NB4 (cell line): ENCODE data around the gene RAD23B.
A peak's percentile ranks its signal among the peaks of the same experiment; 100 is the strongest.

Source experiments
- DNase-seq: peaks from one replicate; pipeline ENCODE4 v3.0.0; 2010; ENCODE audit warnings: low read depth
- H3K4me3 ChIP-seq: one replicate; pipeline ENCODE4 v1.5.1; 2011; ENCODE audit warnings: mild to moderate bottlenecking, low read depth, low read length, moderate library complexity
- CTCF ChIP-seq: IDR thresholded peaks from one replicate; pipeline ENCODE4 v1.5.1; 2012; ENCODE audit warnings: low read depth, low read length
- MAX ChIP-seq: IDR thresholded peaks from 2 replicates; pipeline ENCODE4 v1.6.1; 2011; ENCODE audit warnings: low read depth, low read length
- MYC ChIP-seq: IDR thresholded peaks from 2 replicates; pipeline ENCODE4 v1.6.1; 2011; ENCODE audit warnings: low read depth, low read length
- POLR2A ChIP-seq: IDR thresholded peaks from 2 replicates; pipeline ENCODE4 v1.6.1; 2011; ENCODE audit warnings: mild to moderate bottlenecking; ENCODE audit not compliant: insufficient read length; ENCODE audit errors: extremely low read depth

Gene RAD23B

GRCh38 chr9:107270580-107270979, 12.5 kb upstream of the RAD23B start:
- no peak overlapping the region for H3K4me3 ChIP-seq
- DNase-seq = no peak
- no peak for TF ChIP-seq MAX

GRCh38 chr9:107273634-107274033, 9.4 kb upstream of the RAD23B start:
- TF ChIP-seq POLR2A (no peak), CTCF (no peak), MAX (no peak), MYC (no peak)

GRCh38 chr9:107274096-107274495, 9.0 kb upstream of the RAD23B start:
- DNase-seq = no peak
- no peak overlapping the region for H3K4me3 ChIP-seq
- no peak for TF ChIP-seq MAX
- TF ChIP-seq MYC = no peak
- no peak for TF ChIP-seq CTCF
- TF ChIP-seq POLR2A = no peak

More at GRCh38 chr9:107273634-107274033, 9.4 kb upstream of the RAD23B start:
- H3K4me3 ChIP-seq = no peak overlapping the region
- no peak for DNase-seq

- TF ChIP-seq CTCF (no peak), MAX (no peak), MYC (no peak), POLR2A (no peak)
- no peak overlapping the region for H3K4me3 ChIP-seq
- peak; percentile 42 for DNase-seq
Measured at GRCh38 chr9:107274953-107275422, 8.1 kb upstream of the RAD23B start.

- no peak for DNase-seq
- no peak for TF ChIP-seq POLR2A
- no peak for TF ChIP-seq MYC
- no peak for TF ChIP-seq CTCF
- TF ChIP-seq MAX = no peak
- no peak overlapping the region for H3K4me3 ChIP-seq
Measured at GRCh38 chr9:107275530-107275929, 7.5 kb upstream of the RAD23B start.

- TF ChIP-seq POLR2A (no peak), MAX (no peak), CTCF (no peak)
- H3K4me3 ChIP-seq = no peak overlapping the region
- DNase-seq = no peak
Measured at GRCh38 chr9:107276966-107277710, 5.9 kb upstream of the RAD23B start.
